HepG2 (cell line): ENCODE measurements around the gene HOXC11. TPM values are rescaled to one million over a fixed set of nuclear protein-coding genes. Genes with fewer than 3 reads are reported as not detected.

Experiments used
- ASH2L ChIP-seq: fragments of 300-600, 200-600 bp; sonication (generic); IDR thresholded peaks from 2 replicates; pipeline ENCODE4 v1.7.0; 2017; ENCODE audit warnings: low read depth, mild to moderate bottlenecking, moderate library complexity, mixed read lengths, low read length; ENCODE audit not compliant: insufficient read length
- EED ChIP-seq: sonication (generic); formaldehyde crosslinking; IDR thresholded peaks from 2 replicates; pipeline ENCODE4 v1.5.0; 2020; ENCODE audit warnings: mild to moderate bottlenecking, missing genetic modification reagents
- FOXM1 ChIP-seq: sonication (generic); formaldehyde crosslinking; IDR thresholded peaks from 2 replicates; pipeline ENCODE4 v1.5.0; 2020; ENCODE audit warnings: missing genetic modification reagents
- HMGA1 ChIP-seq: sonication (generic); formaldehyde crosslinking; conservative IDR thresholded peaks from 2 replicates; pipeline ENCODE4 v1.4.0; 2020; ENCODE audit warnings: missing genetic modification reagents
- HOXA5 ChIP-seq: sonication (generic); formaldehyde crosslinking; IDR thresholded peaks from 2 replicates; pipeline ENCODE4 v1.4.0; 2020; ENCODE audit warnings: missing genetic modification reagents
- MBNL3 ChIP-seq: fragments of 250-450 bp; sonication (Bioruptor Pico); conservative IDR thresholded peaks from 2 replicates; pipeline ENCODE4 v1.8.0; 2022; ENCODE audit warnings: mild to moderate bottlenecking, inconsistent platforms
- MXI1 ChIP-seq: IDR thresholded peaks from 3 replicates; pipeline ENCODE4 v1.6.1; 2012; ENCODE audit warnings: low read depth, low read length, inconsistent platforms, borderline replicate concordance
- RXRB ChIP-seq: IDR thresholded peaks from 2 replicates; pipeline ENCODE4 v1.6.1; 2016; ENCODE audit warnings: borderline replicate concordance, missing genetic modification reagents, missing compliant biosample characterization
- SIX4 ChIP-seq: sonication (generic); formaldehyde crosslinking; IDR thresholded peaks from 2 replicates; pipeline ENCODE4 v1.4.0; 2020; ENCODE audit warnings: missing genetic modification reagents
- SOX13 ChIP-seq, 3 experiments: fragments of 450-650 bp in 1 of 3; sonication (generic) in 1 of 3; formaldehyde crosslinking in 1 of 3; IDR thresholded peaks in 2 of 3; conservative IDR thresholded peaks in 1 of 3; 2 replicates each; pipeline versions ENCODE4 v1.5.0 to v1.6.1; 2016 to 2020; ENCODE audit warnings: antibody characterized with exemption in 1 of 3, mild to moderate bottlenecking in 1 of 3, missing compliant biosample characterization in 1 of 3, missing genetic modification reagents in 1 of 3, moderate library complexity in 1 of 3
- SRSF1 ChIP-seq: fragments of 200-400 bp; formaldehyde crosslinking; optimal IDR thresholded peaks from 2 replicates; pipeline ENCODE3; 2017; ENCODE audit warnings: mild to moderate bottlenecking, low read depth, low read length, moderate library complexity
- ZFX ChIP-seq: sonication (generic); formaldehyde crosslinking; IDR thresholded peaks from 2 replicates; pipeline ENCODE4 v1.4.0; 2020; ENCODE audit warnings: mild to moderate bottlenecking, low read depth, missing genetic modification reagents, moderate library complexity
- ZNF331 ChIP-seq: sonication (generic); formaldehyde crosslinking; IDR thresholded peaks from 2 replicates; pipeline ENCODE4 v1.4.0; 2020; ENCODE audit warnings: missing genetic modification reagents
- ZNF333 ChIP-seq: sonication (generic); formaldehyde crosslinking; IDR thresholded peaks from 2 replicates; pipeline ENCODE4 v1.4.0; 2020; ENCODE audit warnings: mild to moderate bottlenecking, missing genetic modification reagents, borderline replicate concordance
- ZNF33A ChIP-seq: sonication (generic); formaldehyde crosslinking; IDR thresholded peaks from 2 replicates; pipeline ENCODE4 v1.5.1; 2020; ENCODE audit warnings: missing genetic modification reagents, mild to moderate bottlenecking, moderate library complexity, borderline replicate concordance
- ZNF354B ChIP-seq: sonication (generic); formaldehyde crosslinking; IDR thresholded peaks from 2 replicates; pipeline ENCODE4 v1.8.0; 2022; ENCODE audit warnings: mild to moderate bottlenecking, missing genetic modification reagents
- ZNF547 ChIP-seq: sonication (generic); formaldehyde crosslinking; IDR thresholded peaks from 2 replicates; pipeline ENCODE4 v1.5.1; 2020; ENCODE audit warnings: mild to moderate bottlenecking, missing genetic modification reagents
- polyA plus RNA-seq, 8 experiments: library from polyadenylated mRNA; depleted of rRNA in 3 of 8; stranded (reverse) in 7 of 8; unstranded in 1 of 8; fragments of >200 nt; fragmentation: Illumina TruSeq in 4 of 8; extraction: Trizol in 4 of 8; gene quantifications; 2 replicates each; pipeline versions ENCODE4 v1.2.1 to v1.2.3, GENCODE V29; 2011 to 2016; ENCODE audit warnings: low read depth in 4 of 8, missing spikeins in 1 of 8, mixed read lengths in 1 of 8; ENCODE audit not compliant: insufficient read depth in 1 of 8
- total RNA-seq, 5 experiments: library from RNA; depleted of rRNA; stranded (reverse); fragments of >200 nt; fragmentation: Illumina TruSeq; extraction: Trizol; gene quantifications; 2 replicates each; pipeline ENCODE4 v1.2.3, GENCODE V29; 2016; ENCODE audit warnings: low read depth in 1 of 5
- TF ChIP-seq, protein P1 (sequence below): sonication (generic); IDR thresholded peaks from 2 replicates; pipeline ENCODE4 v1.6.1; 2016; ENCODE audit warnings: low read depth, borderline replicate concordance
- TF ChIP-seq, protein P2 (sequence below): sonication (generic); formaldehyde crosslinking; IDR thresholded peaks from 2 replicates; pipeline ENCODE4 v1.8.0; 2023; ENCODE audit warnings: mild to moderate bottlenecking, missing genetic modification reagents
- TF ChIP-seq, protein P3 (sequence below): sonication (generic); formaldehyde crosslinking; IDR thresholded peaks from 2 replicates; pipeline ENCODE4 v1.9.0; 2021; ENCODE audit warnings: missing genetic modification reagents, borderline replicate concordance
- TF ChIP-seq, protein P4 (sequence below): IDR thresholded peaks from 2 replicates; pipeline ENCODE4 v1.6.1; 2016; ENCODE audit warnings: missing biosample characterization, missing genetic modification reagents, low read depth
- TF ChIP-seq, protein P5 (sequence below): IDR thresholded peaks from 2 replicates; pipeline ENCODE4 v1.6.1; 2016; ENCODE audit warnings: missing compliant biosample characterization, missing genetic modification reagents, borderline replicate concordance
- TF ChIP-seq, protein P6 (sequence below): sonication (generic); formaldehyde crosslinking; IDR thresholded peaks from 2 replicates; pipeline ENCODE4 v1.5.0; 2020; ENCODE audit warnings: missing genetic modification reagents

HOXC11 gene
- total and polyA plus RNA-seq, 2 of the 13 experiments (the other 11 are each of a cell fraction or from before 2014, with no cell fraction given): not detected

DNA sequence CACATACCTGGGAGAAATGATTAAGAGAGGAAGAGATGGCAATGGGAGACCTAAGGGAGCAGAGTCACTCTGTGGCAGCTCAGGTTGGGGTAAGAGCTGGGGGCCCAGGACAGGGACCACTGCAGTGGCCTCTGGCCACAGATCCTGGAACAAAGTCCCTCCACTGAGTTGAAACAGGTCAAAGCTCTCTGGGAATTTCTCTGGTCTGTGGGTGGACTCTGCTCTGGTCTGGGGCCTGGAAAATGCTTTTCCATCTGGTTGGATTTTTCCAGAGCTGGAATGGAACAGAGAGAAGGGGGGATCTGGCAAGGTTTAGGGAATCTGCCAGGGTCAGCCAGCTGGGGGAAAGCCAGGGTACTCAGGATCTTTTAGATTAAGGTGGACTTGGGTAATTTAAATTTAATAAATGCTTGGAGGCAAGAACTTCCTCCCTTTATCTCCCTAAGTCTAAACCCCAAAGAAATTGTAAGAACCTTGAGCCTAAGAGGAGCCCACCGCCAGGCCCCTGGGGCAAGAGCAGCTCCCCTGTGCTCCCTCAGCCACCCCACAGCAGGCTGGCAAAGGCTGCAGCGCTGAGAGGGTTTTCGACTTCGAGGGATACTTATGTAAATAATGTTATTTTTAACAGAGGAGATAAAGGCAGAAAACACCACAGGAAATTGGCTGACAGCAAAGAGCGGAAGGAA, 15.8 kb downstream of the HOXC11 start (continued):
- 0 out of 2 replicates have a peak, but pooled peaks have one; percentile 29 for TF ChIP-seq HOXA5 (CRISPR knock-in tag)
- TF ChIP-seq ZNF333: no peak
- TF ChIP-seq EED (CRISPR knock-in tag): no peak
- TF ChIP-seq, protein P1, sequence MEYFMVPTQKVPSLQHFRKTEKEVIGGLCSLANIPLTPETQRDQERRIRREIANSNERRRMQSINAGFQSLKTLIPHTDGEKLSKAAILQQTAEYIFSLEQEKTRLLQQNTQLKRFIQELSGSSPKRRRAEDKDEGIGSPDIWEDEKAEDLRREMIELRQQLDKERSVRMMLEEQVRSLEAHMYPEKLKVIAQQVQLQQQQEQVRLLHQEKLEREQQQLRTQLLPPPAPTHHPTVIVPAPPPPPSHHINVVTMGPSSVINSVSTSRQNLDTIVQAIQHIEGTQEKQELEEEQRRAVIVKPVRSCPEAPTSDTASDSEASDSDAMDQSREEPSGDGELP: no peak
- peak; percentile 35; the same call in 1 of the 2 replicates for TF ChIP-seq ZFX
- TF ChIP-seq ZNF331 (CRISPR knock-in tag): no peak
- no peak for TF ChIP-seq SIX4
- TF ChIP-seq ZNF354B (CRISPR knock-in tag): no peak
- TF ChIP-seq, protein P2, sequence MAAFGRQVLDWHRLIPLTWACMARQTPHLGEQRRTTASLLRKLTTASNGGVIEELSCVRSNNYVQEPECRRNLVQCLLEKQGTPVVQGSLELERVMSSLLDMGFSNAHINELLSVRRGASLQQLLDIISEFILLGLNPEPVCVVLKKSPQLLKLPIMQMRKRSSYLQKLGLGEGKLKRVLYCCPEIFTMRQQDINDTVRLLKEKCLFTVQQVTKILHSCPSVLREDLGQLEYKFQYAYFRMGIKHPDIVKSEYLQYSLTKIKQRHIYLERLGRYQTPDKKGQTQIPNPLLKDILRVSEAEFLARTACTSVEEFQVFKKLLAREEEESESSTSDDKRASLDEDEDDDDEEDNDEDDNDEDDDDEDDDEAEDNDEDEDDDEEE (CRISPR knock-in tag): no peak
- TF ChIP-seq MBNL3 (CRISPR knock-in tag): no peak
- TF ChIP-seq, protein P3, sequence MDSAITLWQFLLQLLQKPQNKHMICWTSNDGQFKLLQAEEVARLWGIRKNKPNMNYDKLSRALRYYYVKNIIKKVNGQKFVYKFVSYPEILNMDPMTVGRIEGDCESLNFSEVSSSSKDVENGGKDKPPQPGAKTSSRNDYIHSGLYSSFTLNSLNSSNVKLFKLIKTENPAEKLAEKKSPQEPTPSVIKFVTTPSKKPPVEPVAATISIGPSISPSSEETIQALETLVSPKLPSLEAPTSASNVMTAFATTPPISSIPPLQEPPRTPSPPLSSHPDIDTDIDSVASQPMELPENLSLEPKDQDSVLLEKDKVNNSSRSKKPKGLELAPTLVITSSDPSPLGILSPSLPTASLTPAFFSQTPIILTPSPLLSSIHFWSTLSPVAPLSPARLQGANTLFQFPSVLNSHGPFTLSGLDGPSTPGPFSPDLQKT (CRISPR knock-in tag): no peak
- 0 out of 2 replicates have a peak, but pooled peaks have one; percentile 17 for TF ChIP-seq RXRB (CRISPR knock-in tag)
- TF ChIP-seq, protein P4, sequence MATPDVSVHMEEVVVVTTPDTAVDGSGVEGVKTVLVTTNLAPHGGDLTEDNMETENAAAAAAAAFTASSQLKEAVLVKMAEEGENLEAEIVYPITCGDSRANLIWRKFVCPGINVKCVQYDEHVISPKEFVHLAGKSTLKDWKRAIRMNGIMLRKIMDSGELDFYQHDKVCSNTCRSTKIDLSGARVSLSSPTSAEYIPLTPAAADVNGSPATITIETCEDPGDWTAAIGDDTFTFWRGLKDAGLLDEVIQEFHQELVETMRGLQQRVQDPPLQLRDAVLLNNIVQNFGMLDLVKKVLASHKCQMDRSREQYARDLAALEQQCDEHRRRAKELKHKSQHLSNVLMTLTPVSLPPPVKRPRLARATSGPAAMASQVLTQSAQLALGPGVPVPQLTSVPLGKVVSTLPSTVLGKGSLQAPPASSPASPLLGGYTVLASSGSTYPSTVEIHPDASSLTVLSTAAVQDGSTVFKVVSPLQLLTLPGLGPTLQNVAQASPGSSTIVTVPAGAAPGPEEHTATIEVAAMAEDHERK (CRISPR knock-in tag): no peak
- no peak for TF ChIP-seq MXI1
- no peak for TF ChIP-seq ZNF547 (CRISPR knock-in tag)
- TF ChIP-seq, protein P5, sequence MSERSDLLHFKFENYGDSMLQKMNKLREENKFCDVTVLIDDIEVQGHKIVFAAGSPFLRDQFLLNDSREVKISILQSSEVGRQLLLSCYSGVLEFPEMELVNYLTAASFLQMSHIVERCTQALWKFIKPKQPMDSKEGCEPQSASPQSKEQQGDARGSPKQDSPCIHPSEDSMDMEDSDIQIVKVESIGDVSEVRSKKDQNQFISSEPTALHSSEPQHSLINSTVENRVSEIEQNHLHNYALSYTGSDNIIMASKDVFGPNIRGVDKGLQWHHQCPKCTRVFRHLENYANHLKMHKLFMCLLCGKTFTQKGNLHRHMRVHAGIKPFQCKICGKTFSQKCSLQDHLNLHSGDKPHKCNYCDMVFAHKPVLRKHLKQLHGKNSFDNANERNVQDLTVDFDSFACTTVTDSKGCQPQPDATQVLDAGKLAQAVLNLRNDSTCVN (CRISPR knock-in tag): no peak
- TF ChIP-seq FOXM1 (CRISPR knock-in tag): no peak
- TF ChIP-seq, protein P6, sequence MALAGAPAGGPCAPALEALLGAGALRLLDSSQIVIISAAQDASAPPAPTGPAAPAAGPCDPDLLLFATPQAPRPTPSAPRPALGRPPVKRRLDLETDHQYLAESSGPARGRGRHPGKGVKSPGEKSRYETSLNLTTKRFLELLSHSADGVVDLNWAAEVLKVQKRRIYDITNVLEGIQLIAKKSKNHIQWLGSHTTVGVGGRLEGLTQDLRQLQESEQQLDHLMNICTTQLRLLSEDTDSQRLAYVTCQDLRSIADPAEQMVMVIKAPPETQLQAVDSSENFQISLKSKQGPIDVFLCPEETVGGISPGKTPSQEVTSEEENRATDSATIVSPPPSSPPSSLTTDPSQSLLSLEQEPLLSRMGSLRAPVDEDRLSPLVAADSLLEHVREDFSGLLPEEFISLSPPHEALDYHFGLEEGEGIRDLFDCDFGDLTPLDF (CRISPR knock-in tag): no peak
- TF ChIP-seq ASH2L: peak; percentile 57
- no peak for TF ChIP-seq SRSF1
- TF ChIP-seq SOX13 (IDR thresholded peaks at IDR 0.05): no peak
- TF ChIP-seq SOX13 (CRISPR knock-in tag; conservative IDR thresholded peaks at IDR 0.05 in 1 of 2, IDR thresholded peaks at IDR 0.05 in 1 of 2): no peak
- no peak for TF ChIP-seq HMGA1 (CRISPR knock-in tag)
- TF ChIP-seq ZNF33A (CRISPR knock-in tag): no peak
